ENCODE data around the gene ZNF493. TPM values are rescaled to one million over a fixed set of nuclear protein-coding genes. Genes with fewer than 3 reads are reported as not detected.

Gene ZNF493
- total and polyA plus RNA-seq, 2 donors (not counting 3 experiments of a cell fraction or from before 2014, with no cell fraction given), result 2.4 to 8.0 TPM

DNA sequence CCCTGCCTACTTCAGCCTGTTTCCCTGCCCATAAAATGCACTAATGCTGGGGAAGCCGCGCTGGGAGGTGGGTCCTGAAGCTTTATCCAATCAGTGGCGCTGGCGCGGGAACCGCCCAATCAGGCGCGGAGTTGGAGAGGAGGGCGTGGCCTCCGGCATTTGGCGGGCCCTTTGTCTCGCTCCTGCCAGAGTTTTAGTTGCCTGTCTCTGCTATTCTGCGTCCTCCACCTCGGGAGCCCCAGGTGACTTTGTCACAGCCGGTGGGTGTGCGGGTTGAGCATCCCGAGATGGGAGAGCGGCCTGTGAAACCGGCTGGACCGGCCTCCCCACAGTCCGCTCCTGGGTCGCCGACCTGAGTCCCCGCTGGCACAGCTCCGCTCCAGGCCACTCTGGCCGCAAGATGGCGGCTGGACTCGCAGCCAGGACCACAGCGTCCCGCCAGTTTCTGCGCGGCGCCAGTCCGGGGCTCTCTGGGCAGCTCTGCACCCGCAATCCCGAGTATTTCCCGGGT, 77.8 kb downstream of the ZNF493 start:
- no peaks in the 10 kb centered on the region for H3K79me2 ChIP-seq (ENCODE audit: control insufficient read depth, insufficient read depth, low read length)
- no TSS peak for BruUV-seq (replicated peaks)
- no peaks in the 10 kb centered on the region for H3K36me3 ChIP-seq (ENCODE audit: control insufficient read depth in 2 of 2, extremely low read depth in 1 of 2, insufficient read depth in 2 of 2, low read length in 2 of 2)
- no peak overlapping the region for H3K4me3 ChIP-seq (replicated peaks in 1 of 3; ENCODE audit: insufficient read depth in 1 of 3, low read depth in 1 of 3, low read length in 3 of 3)
- H3K4me2 ChIP-seq (ENCODE audit: insufficient read depth, low read length), result no peak overlapping the region
- H3K27ac ChIP-seq (ENCODE audit: insufficient read depth, low read depth, low read length), result no peak overlapping the region
- TF ChIP-seq POLR2A (IDR thresholded peaks at IDR 0.05; ENCODE audit: low read depth, low read length) (no peak), EZH2 (IDR thresholded peaks at IDR 0.05; ENCODE audit: borderline replicate concordance, low read depth, low read length, severe bottlenecking) (no peak), MAX (IDR thresholded peaks at IDR 0.05; ENCODE audit: insufficient read depth, insufficient read length) (no peak), MYC (IDR thresholded peaks at IDR 0.05; ENCODE audit: low read depth, low read length) (no peak), GATA2 (IDR thresholded peaks at IDR 0.05; ENCODE audit: insufficient read depth, insufficient read length, low read depth, low read length) (no peak)
- TF ChIP-seq, protein P1, sequence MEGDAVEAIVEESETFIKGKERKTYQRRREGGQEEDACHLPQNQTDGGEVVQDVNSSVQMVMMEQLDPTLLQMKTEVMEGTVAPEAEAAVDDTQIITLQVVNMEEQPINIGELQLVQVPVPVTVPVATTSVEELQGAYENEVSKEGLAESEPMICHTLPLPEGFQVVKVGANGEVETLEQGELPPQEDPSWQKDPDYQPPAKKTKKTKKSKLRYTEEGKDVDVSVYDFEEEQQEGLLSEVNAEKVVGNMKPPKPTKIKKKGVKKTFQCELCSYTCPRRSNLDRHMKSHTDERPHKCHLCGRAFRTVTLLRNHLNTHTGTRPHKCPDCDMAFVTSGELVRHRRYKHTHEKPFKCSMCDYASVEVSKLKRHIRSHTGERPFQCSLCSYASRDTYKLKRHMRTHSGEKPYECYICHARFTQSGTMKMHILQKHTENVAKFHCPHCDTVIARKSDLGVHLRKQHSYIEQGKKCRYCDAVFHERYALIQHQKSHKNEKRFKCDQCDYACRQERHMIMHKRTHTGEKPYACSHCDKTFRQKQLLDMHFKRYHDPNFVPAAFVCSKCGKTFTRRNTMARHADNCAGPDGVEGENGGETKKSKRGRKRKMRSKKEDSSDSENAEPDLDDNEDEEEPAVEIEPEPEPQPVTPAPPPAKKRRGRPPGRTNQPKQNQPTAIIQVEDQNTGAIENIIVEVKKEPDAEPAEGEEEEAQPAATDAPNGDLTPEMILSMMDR (IDR thresholded peaks at IDR 0.05; ENCODE audit: extremely low read depth in 1 of 2, insufficient read depth in 1 of 2, low read depth in 1 of 2, low read length in 2 of 2), result no peak
- CTCF ChIA-PET, result no interaction called here
- intact Hi-C loops (cut with micrococcal nuclease), result no loop called here
- no peak overlapping the region for H3K9ac ChIP-seq (replicated peaks; ENCODE audit: extremely low read depth, insufficient read depth, low read length)
- no peaks in the 10 kb centered on the region for H3K27me3 ChIP-seq (ENCODE audit: control insufficient read depth in 2 of 2, insufficient read depth in 2 of 2, low read length in 2 of 2)
- H3K4me1 ChIP-seq (ENCODE audit: control insufficient read depth, extremely low read depth, insufficient read depth, low read length), result no peaks in the 10 kb centered on the region
- H4K20me1 ChIP-seq (replicated peaks; ENCODE audit: control insufficient read depth, extremely low read depth, insufficient read depth, low read length), result no peaks in the 10 kb centered on the region
- DNase-seq (ENCODE audit: low read depth, low spot score) (no peak), FAIRE-seq (no peak)
- dilution Hi-C loops (cut with MboI; ENCODE audit: extremely low pct_ligation_motif_present, low sequenced_read_pairs), result no loop called here
- POLR2A ChIA-PET, result no interaction called here
- no peaks in the 10 kb centered on the region for H3K9me1 ChIP-seq (replicated peaks; ENCODE audit: control insufficient read depth, extremely low read depth, insufficient read depth, low read length)
- H3K9me3 ChIP-seq (replicated peaks; ENCODE audit: control insufficient read depth, insufficient read depth, low read length), result peaks cover under 1% of the 10 kb centered on the region
- no peak overlapping the region for H2AFZ ChIP-seq (ENCODE audit: low read depth, low read length)

Other genes starting within 250 kb of the ZNF493 start
- 8.1 and 10.4 TPM in 2 replicates for gene ZNF708, start 67.7 kb upstream of the ZNF493 start, total RNA-seq
- 0.99 and 1.7 TPM in 2 replicates for gene ZNF708, start 67.7 kb upstream of the ZNF493 start, polyA plus RNA-seq
- gene ZNF738, start 38.1 kb upstream of the ZNF493 start, total RNA-seq, result 10.1 and 10.8 TPM in 2 replicates
- 13.6 and 14.8 TPM in 2 replicates for gene ZNF738, start 38.1 kb upstream of the ZNF493 start, polyA plus RNA-seq
- gene ZNF429, start 108.5 kb downstream of the ZNF493 start, total RNA-seq, result 2.4 and 2.6 TPM in 2 replicates
- gene ZNF429, start 108.5 kb downstream of the ZNF493 start, polyA plus RNA-seq, result 2.1 and 3.3 TPM in 2 replicates

Measured in endothelial cell of umbilical vein (primary cell).